Aorta (tissue), 5 donors: ENCODE measurements around the gene TYMP. TPM values are rescaled to one million over a fixed set of nuclear protein-coding genes. Genes with fewer than 3 reads are reported as not detected.

Experiments
- ATAC-seq: fragments of 200-7000 bp; cut with Tn5 transposase; one replicate; pipeline ENCODE4 v1.9.1; 2022; ENCODE audit warnings: moderate library complexity; ENCODE audit not compliant: low FRiP score
- DNase-seq, 2 donors: peaks; one replicate each; pipeline ENCODE4 v3.0.0-alpha.2; 2020
- H3K27ac ChIP-seq, 2 donors: one replicate each; pipeline ENCODE4 v1.5.1; 2013; ENCODE audit warnings: low read length in 2 of 2, mild to moderate bottlenecking in 2 of 2, moderate library complexity in 2 of 2, control low read depth in 1 of 2, inconsistent platforms in 1 of 2, low read depth in 1 of 2
- H3K27me3 ChIP-seq, 2 donors: one replicate each; pipeline ENCODE4 v1.6.1; 2013; ENCODE audit warnings: control low read depth in 1 of 2, low read length in 1 of 2, mild to moderate bottlenecking in 1 of 2, moderate library complexity in 1 of 2; ENCODE audit not compliant: insufficient read depth in 2 of 2, control insufficient read depth in 1 of 2
- H3K36me3 ChIP-seq, 2 donors: one replicate each; pipeline ENCODE4 v1.6.1; 2013; ENCODE audit warnings: control low read depth in 1 of 2, low read length in 1 of 2, mild to moderate bottlenecking in 1 of 2; ENCODE audit not compliant: insufficient read depth in 2 of 2, control insufficient read depth in 1 of 2
- H3K4me1 ChIP-seq, 2 donors: one replicate each; pipeline ENCODE4 v1.6.1; 2013; ENCODE audit warnings: low read length in 2 of 2, control low read depth in 1 of 2, mild to moderate bottlenecking in 1 of 2, moderate library complexity in 1 of 2; ENCODE audit not compliant: insufficient read depth in 2 of 2, control insufficient read depth in 1 of 2
- H3K4me3 ChIP-seq, 2 donors: one replicate each; pipeline ENCODE4 v1.5.1; 2013; ENCODE audit warnings: low read length in 2 of 2, control low read depth in 1 of 2, mild to moderate bottlenecking in 1 of 2
- H3K9me3 ChIP-seq: one replicate; pipeline ENCODE4 v1.6.1; 2013; ENCODE audit warnings: mild to moderate bottlenecking, low read length; ENCODE audit not compliant: control insufficient read depth
- WGBS, 2 donors: extraction: QIAGEN DNeasy Blood & Tissue Kit; methylation state at CpG; one replicate each; pipeline ENCODE4 v1.1.7; 2013; 5-methylcytosine and 5-hydroxymethylcytosine counted together
- intact Hi-C, 2 donors: fragments of 100-400 bp; cut with DNase I; formaldehyde crosslinking; loops; one replicate each; pipeline versions ENCODE4 v1.14.2 to v1.15.0; 2022
- polyA plus RNA-seq, 2 donors: library from polyadenylated mRNA; stranded (reverse); fragments of 200-250 nt; gene quantifications; one replicate each; pipeline ENCODE4 v1.2.3, GENCODE V29; 2013
- total RNA-seq, 2 donors: library from RNA; stranded (reverse); fragmentation: NEBNext Ultra II Directional; extraction: Animal tissue kit (Norgen Biotek cat#: 25700); gene quantifications; one replicate each; pipeline ENCODE4 v1.2.1, GENCODE V29; 2021
- donor health status: healthy with polysubstance abuse.
- donor health status: Bipolar disorder and iron deficiency.
- donor health status: DM: no; HTN: no; CAD: no.
- donor health status: DM: no; HTN: no; CAD: no.
- donor health status: DM: yes; HTN: yes; CAD: no.

Gene TYMP
- total and polyA plus RNA-seq, 4 donors: 37.7 to 99.2 (median 57.7) TPM

- ATAC-seq: no peak
- no peaks in the 10 kb centered on the region for H3K36me3 ChIP-seq
Observed at GRCh38 chr22:50518606-50519005, 11.2 kb downstream of the TYMP start.

GRCh38 chr22:50517495-50518260 lies 12.1 kb downstream of the TYMP start:
- intact Hi-C loops: no loop called here
- H3K36me3 ChIP-seq: no peaks in the 10 kb centered on the region
- no peaks in the 10 kb centered on the region for H3K4me1 ChIP-seq
- no peak for DNase-seq
- no peak overlapping the region for H3K4me3 ChIP-seq
- ATAC-seq: no peak
- H3K27ac ChIP-seq: no peak overlapping the region
- H3K27me3 ChIP-seq: no peaks in the 10 kb centered on the region
- 87 to 89% methylated on average over 20 of the region's 20 CpGs for WGBS, 2 donors
- no peaks in the 10 kb centered on the region for H3K9me3 ChIP-seq

More at GRCh38 chr22:50518606-50519005, 11.2 kb downstream of the TYMP start:
- no peaks in the 10 kb centered on the region for H3K27me3 ChIP-seq
- no peaks in the 10 kb centered on the region for H3K9me3 ChIP-seq
- intact Hi-C loops: no loop called here
- DNase-seq: no peak
- no peak overlapping the region for H3K27ac ChIP-seq
- WGBS, 2 donors: 93 to 94% methylated on average over 7 of the region's 7 CpGs
- H3K4me1 ChIP-seq: no peaks in the 10 kb centered on the region
- H3K4me3 ChIP-seq: no peak overlapping the region

- no peaks in the 10 kb centered on the region for H3K36me3 ChIP-seq
- intact Hi-C loops: no loop called here
- ATAC-seq (no peak), DNase-seq (no peak)
- 81 to 85% methylated on average over 16 of the region's 16 CpGs for WGBS, 2 donors
- H3K27ac ChIP-seq: no peak overlapping the region
- H3K27me3 ChIP-seq: no peaks in the 10 kb centered on the region
- no peaks in the 10 kb centered on the region for H3K9me3 ChIP-seq
- no peak overlapping the region for H3K4me3 ChIP-seq
- H3K4me1 ChIP-seq: no peaks in the 10 kb centered on the region
Observed at GRCh38 chr22:50516891-50517290, 12.9 kb downstream of the TYMP start.

- 88 to 89% methylated on average over 8 of the region's 8 CpGs for WGBS, 2 donors
- no peaks in the 10 kb centered on the region for H3K27me3 ChIP-seq
- intact Hi-C loops: no loop called here
- no peaks in the 10 kb centered on the region for H3K36me3 ChIP-seq
- no peak overlapping the region for H3K4me3 ChIP-seq
- no peaks in the 10 kb centered on the region for H3K9me3 ChIP-seq
- H3K4me1 ChIP-seq: no peaks in the 10 kb centered on the region
- ATAC-seq (no peak), DNase-seq (no peak)
- H3K27ac ChIP-seq: no peak overlapping the region
Observed at GRCh38 chr22:50516068-50516467, 13.7 kb downstream of the TYMP start.

GRCh38 chr22:50513175-50513574 lies 16.6 kb downstream of the TYMP start:
- Histone ChIP-seq H3K27me3 (no peaks in the 10 kb centered on the region), H3K4me3 (no peak overlapping the region), H3K36me3 (no peaks in the 10 kb centered on the region), H3K27ac (no peak overlapping the region), H3K9me3 (no peaks in the 10 kb centered on the region), H3K4me1 (no peaks in the 10 kb centered on the region)
- intact Hi-C loops: no loop called here
- DNase-seq (no peak), ATAC-seq (no peak)
- WGBS, 2 donors: 95% methylated on average over 15 of the region's 15 CpGs

GRCh38 chr22:50508897-50509296 lies 20.9 kb downstream of the TYMP start:
- H3K4me3 ChIP-seq: peak overlapping the region in 1 of 2 donors; percentile 87
- H3K4me1 ChIP-seq: no peaks in the 10 kb centered on the region
- no peaks in the 10 kb centered on the region for H3K9me3 ChIP-seq
- intact Hi-C loops: loop anchor here (1.0 to 10.0 kb wide), 3 partner anchors 16 to 264 kb away; partner anchors contain the start of genes SCO2 (in 2 of the 2), SYCE3 (in 1 of the 2) and TUBGCP6 (in 1 of the 2)
- peaks cover 0 to 1% of the 10 kb centered on the region in 2 donors for H3K36me3 ChIP-seq
- no peaks in the 10 kb centered on the region for H3K27me3 ChIP-seq
- DNase-seq (no peak), ATAC-seq (no peak)
- H3K27ac ChIP-seq: no peak overlapping the region
- 5 to 7% methylated on average over 3 of the region's 3 CpGs for WGBS, 2 donors

GRCh38 chr22:50507991-50508884 lies 21.6 kb downstream of the TYMP start, which contains the start of gene NCAPH2:
NCAPH2 (plus strand) TSS chr22:50508224; CDS start chr22:50508338, 114 bp downstream.
- ATAC-seq: peak; percentile 93
- H3K36me3 ChIP-seq: peaks cover 0 to 1% of the 10 kb centered on the region in 2 donors
- intact Hi-C loops: loop anchor here (1.0 to 10.0 kb wide), 4 partner anchors 17 to 263 kb away; partner anchors contain the start of genes SCO2 (in 2 of the 2), SBF1 (in 1 of the 2), SYCE3 (in 1 of the 2) and TUBGCP6 (in 1 of the 2)
- DNase-seq: peak; percentile 97 to 99
- peak within 1 kb of the TSS; percentile 8 to 86 for H3K27ac ChIP-seq
- no peaks in the 10 kb centered on the region for H3K4me1 ChIP-seq
- H3K9me3 ChIP-seq: no peaks in the 10 kb centered on the region
- H3K27me3 ChIP-seq: no peaks in the 10 kb centered on the region
- 1% methylated on average over 35 to 76 of the region's 76 CpGs for WGBS, 2 donors
- peak within 1 kb of the TSS; percentile 57 to 87 for H3K4me3 ChIP-seq

- intact Hi-C loops: loop anchor here (2.0 to 10.0 kb wide), 3 partner anchors 33 to 263 kb away; partner anchors contain the start of genes SBF1 (in 1 of the 2), SYCE3 (in 1 of the 2) and TUBGCP6 (in 1 of the 2)
- WGBS, 2 donors: 1% methylated on average over 26 to 62 of the region's 62 CpGs
- DNase-seq (peak; percentile 94 to 97), ATAC-seq (peak; percentile 90)
- Histone ChIP-seq H3K4me3 (peak within 1 kb of the TSS; percentile 57 to 87), H3K36me3 (peaks cover 0 to 1% of the 10 kb centered on the region in 2 donors), H3K27ac (peak within 1 kb of the TSS; percentile 8 to 86), H3K9me3 (no peaks in the 10 kb centered on the region), H3K27me3 (no peaks in the 10 kb centered on the region), H3K4me1 (no peaks in the 10 kb centered on the region)
Observed at GRCh38 chr22:50507421-50507990, 22.3 kb downstream of the TYMP start, which contains the start of gene LMF2. LMF2 (minus strand) TSS chr22:50507702; CDS start chr22:50507675, 27 bp downstream.
